Cardiac septum (tissue), 1 donor: ENCODE results near the gene RNF152. TPM values are rescaled to one million over a fixed set of nuclear protein-coding genes. Genes with fewer than 3 reads are reported as not detected.
"Not testable (repeated sequence)": the region's sequence is repeated elsewhere in the genome, so short reads cannot be mapped to it uniquely, and the experiment has no call there.

Experiments
- DNase-seq: peaks from one replicate; pipeline ENCODE4 v3.0.0-alpha.2; 2020; ENCODE audit warnings: low spot score
- intact Hi-C: fragments of 100-400 bp; cut with DNase I; formaldehyde crosslinking; loops from one replicate; pipeline ENCODE4 v1.14.0; 2022
- total RNA-seq: library from RNA; stranded (reverse); fragmentation: NEBNext Ultra II Directional; extraction: Animal tissue kit (Norgen Biotek cat#: 25700); gene quantifications from one replicate; pipeline ENCODE4 v1.2.1, GENCODE V29; 2021
- donor health status: DM: no; HTN: no; CAD: no.

Gene RNF152
- total RNA-seq, 1 donor from 2014 or later: 10.2 TPM

DNA sequence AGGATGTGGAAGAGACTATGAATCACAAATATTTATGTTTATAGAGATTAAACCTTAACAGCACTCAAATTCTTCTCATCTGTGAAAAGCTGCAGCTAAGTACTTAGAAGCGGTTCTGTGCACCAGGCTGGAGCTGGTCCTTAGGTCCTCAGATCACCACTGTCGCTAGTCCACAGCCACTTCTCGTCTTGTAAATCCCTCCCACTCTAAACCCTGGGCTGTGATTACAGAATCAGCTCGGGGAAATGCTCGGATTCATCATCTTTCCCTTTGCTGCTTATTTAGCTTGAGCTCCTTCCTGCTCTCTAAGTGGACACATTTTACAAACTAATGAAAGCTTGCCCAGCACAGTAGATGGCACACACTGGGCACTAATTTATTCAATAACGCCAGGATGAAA lies 61.7 kb downstream of the RNF152 start:
- no peak for DNase-seq
- intact Hi-C loops: no loop called here

DNA sequence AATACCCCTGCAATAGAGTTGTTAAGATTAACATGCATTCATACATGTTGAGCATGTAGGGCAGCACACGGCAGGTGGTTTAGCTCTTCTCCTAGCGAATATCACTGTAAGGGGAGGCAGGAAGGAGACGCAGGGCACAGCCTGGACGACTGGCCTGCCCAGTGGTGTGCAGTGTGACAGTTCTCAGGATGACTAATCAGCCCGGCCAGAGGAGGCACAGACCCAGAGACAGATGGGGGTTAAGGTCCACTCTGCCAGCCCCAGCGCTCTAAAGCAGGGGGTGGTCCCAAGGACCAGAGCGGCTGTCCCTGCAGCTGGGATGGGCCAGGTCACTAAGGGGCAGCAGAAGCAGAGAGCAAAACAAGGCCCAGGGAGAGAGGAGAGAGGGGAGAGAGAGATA lies 63.7 kb downstream of the RNF152 start:
- intact Hi-C loops: no loop called here
- no peak for DNase-seq

DNA sequence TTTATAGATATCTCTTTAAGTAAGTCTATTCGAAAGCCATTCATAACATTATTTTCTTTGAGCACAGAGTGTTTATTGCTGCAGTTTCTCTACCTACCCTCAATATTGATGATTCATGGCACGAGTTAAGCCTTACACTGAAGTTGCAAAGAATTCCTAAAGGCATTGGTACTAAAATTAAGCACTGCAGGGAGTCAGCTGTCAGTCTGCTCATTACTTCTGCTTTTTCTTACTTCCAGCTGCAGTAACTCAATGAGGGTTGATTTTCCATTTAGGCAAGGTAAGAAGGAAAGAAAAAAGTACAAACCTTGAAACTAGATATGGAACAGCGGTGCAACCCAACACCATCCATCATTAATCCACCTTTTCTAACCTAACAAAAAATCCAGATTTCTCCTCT lies 65.2 kb downstream of the RNF152 start:
- no peak for DNase-seq
- intact Hi-C loops: no loop called here

DNA sequence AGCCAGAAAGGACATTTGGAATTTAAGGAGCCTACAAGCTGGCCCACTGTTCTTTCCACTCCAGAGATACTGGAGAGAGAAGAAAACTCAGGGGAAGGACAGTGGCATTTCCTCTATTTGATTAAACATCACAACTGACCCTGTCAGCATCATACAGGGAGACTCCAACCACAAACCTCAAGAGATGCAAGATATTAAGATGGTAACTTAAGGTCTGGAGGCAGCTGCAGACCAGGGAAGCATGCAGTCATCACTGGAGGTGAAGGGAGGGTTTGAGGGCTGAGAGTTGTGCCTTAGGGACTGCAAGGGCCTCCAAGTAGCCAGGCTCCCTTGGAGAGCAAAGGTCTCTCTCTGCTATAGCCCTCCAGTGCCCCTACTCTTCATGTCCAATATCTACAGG lies 67.4 kb downstream of the RNF152 start:
- no peak for DNase-seq
- intact Hi-C loops: no loop called here

DNA sequence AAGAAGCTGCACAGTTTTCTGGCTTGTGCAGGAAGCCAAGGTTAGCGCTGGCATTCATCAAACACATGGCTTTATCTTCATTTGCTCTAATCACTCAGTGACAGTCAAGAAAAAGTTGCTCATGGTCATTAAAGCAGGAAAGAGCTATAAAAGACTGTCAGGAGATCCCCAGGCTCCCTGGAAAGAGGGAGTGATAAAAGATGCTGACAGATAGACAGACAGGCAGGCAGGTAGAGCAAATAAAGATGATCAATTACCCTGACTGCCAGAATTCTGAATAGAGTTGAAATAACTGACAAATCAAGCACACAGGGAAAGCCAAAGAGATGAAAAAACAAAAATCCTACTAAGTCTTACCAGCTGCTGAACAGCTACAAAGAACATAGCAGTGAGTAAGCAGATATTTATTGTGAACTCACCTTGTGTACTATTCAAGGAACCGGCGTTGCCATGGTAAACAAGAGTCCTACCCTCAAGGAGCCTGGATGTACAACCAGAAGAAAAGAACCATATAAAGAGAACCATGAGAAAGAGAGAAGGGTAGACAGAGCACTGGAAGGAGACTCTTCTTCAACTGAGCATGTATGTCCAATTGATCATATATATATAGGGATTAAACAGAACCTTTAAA lies 68.0 kb downstream of the RNF152 start:
- intact Hi-C loops: no loop called here
- no peak for DNase-seq

DNA sequence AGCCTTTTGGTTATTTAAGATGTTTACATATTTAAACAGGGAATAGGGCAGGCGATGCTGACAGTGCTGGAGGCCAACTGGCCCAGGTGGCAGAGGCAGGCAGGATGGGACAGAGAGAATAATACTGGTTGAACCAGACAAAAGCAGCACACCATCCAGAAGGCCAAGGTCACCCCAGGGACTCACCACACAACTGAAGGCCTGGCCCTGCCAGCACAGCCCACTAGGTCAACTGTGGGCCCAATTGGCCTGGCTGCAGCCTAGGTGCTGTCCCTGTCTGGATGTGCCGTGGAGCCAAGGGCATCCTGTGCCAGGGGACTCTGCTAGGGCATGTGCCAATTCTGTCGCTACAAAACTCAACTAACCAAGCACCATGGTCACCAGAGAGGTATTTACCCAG lies 69.2 kb downstream of the RNF152 start:
- DNase-seq: no peak
- intact Hi-C loops: no loop called here

DNA sequence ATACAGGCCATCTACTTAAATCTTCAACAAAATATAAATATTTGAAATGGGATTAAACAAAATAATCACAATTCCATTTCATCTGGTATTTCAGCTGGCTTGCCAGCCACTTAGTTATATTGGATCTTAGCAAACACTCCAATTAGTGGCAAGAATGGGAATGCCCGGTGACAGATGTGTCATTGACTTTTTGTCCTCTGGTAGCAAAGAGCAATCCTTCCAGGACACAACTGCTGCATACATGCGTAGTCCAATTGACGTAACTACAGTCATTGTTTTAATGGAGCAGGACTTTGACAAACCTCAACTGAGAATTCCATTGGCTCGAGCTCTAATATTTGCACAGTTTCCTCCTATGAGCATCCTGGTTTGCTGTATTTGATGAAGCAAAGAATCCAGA lies 69.9 kb downstream of the RNF152 start:
- DNase-seq: no peak
- intact Hi-C loops: no loop called here

DNA sequence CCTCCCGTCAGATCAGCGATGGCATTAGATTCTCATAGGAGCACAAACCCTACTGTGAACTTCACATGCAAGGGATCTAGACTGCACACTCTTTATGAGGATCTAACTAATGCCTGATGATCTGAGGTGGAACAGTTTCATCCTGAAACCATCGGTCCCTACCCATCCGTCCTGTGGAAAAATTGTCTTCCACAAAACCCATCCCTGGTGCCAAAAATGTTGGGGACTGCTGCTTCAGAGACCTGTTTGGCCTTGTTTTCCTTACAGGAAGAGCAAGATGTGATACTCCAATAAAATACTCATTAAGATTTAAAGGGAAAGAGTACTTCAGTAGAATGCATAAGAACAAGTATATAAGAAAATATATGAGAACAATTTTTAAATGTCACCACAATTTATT lies 71.1 kb downstream of the RNF152 start:
- no peak for DNase-seq
- intact Hi-C loops: no loop called here

DNA sequence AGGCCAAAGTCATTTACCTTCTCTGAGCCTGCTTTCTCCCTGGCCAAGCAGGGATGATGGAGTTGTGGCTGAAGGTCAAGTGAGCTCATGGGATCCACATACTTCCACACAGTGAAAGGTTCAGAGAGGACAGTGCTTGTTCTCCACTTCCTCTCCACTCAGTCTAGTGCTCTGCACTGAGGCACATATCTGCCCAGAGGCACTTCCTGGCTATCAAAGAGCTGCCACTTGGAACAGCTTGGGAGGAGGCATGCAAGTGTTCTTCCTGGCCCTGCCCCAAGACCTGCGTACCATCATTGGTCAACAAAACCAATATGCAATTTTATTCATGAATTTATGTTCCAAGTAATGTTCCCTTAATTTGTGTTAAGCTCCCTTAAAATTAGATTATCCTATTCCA lies 71.9 kb downstream of the RNF152 start:
- no peak for DNase-seq
- intact Hi-C loops: no loop called here

DNA sequence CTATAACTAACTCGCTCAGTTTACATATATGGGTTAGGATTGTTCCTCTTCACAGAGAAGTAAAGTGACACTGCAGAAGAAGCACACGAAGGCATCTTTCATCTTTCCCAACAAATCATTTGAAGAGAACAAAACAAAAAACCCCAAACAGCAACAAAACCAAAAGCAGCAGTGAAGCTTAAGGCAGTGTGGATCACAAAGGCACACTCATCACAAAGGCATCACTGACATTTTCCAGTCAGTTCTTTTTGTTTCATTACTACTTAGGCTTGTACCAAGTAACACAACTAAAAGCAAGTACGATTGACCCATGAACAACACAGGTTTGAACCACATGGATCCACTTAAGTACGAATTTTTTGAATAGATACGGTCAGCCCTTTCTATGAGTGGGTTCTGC lies 75.7 kb downstream of the RNF152 start:
- no peak for DNase-seq

DNA sequence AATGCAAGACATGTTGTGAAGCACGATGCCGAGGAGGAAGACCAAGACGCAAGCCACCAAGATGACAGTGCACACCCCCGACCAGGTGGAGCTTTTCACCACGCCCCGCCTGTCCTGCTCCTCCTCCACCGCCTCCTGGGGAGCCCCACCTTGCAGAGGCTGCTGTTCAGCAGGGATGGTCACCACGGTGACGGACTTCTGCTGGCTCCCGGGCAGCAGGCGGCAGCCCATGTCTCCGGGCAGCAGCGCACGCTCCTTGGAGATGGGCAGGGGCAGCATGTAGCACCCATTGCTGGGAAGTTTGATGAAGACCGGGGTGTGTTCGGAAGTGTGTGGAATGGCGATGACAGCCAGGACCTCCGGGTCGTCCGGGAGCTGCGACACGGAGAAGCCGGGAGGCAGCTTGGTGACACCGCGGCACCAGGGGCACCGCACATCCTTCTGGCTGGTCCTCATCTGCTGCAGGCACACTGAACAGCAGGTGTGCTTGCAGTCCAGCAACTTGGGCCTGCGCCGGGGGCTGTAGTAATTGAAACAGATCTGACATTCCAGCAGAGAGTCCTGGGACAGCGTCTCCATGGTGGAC lies 76.8 kb downstream of the RNF152 start:
- intact Hi-C loops: no loop called here
- no peak for DNase-seq

More for the DNA sequence above, 75.7 kb downstream of the RNF152 start:
- intact Hi-C loops: no loop called here

DNA sequence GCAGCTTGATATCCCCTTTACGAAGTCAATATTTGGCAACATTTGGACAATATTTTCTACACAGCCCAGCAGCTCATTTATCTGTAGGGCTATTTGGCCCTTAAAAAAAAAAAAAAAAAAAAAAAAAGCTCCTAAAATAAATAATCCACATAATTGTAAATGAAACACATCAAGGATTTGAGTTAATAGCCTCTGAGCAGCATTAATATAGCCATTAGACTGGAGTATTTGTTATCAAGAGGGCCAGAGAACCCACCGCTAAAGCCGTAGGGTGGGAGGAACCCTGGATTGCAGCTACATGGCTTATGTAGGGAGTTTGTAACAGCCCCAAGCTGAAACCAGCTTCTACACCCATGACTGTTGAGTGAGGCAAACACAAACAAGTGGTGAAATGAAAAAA lies 84.5 kb downstream of the RNF152 start:
- intact Hi-C loops: no loop called here
- DNase-seq: no peak

DNA sequence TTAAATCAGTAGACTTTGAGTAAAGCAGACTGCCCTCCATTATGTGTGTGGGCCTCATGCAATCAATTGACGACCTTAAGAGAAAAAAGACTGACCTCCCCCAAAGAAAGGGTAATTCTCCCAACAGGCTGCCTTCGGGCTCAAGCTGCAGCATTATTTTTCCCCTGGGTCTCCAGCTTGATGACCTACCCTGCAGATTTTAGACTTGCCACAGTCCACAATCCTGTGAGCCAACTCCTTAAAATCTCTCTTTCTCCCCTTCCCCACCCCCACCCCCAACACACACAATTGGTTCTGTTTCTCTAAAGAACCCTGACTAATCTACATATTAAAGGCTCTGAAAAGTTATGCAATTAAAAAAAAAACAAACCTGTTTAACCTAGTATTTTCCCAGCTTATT lies 89.4 kb downstream of the RNF152 start:
- no peak for DNase-seq
- intact Hi-C loops: no loop called here

DNA sequence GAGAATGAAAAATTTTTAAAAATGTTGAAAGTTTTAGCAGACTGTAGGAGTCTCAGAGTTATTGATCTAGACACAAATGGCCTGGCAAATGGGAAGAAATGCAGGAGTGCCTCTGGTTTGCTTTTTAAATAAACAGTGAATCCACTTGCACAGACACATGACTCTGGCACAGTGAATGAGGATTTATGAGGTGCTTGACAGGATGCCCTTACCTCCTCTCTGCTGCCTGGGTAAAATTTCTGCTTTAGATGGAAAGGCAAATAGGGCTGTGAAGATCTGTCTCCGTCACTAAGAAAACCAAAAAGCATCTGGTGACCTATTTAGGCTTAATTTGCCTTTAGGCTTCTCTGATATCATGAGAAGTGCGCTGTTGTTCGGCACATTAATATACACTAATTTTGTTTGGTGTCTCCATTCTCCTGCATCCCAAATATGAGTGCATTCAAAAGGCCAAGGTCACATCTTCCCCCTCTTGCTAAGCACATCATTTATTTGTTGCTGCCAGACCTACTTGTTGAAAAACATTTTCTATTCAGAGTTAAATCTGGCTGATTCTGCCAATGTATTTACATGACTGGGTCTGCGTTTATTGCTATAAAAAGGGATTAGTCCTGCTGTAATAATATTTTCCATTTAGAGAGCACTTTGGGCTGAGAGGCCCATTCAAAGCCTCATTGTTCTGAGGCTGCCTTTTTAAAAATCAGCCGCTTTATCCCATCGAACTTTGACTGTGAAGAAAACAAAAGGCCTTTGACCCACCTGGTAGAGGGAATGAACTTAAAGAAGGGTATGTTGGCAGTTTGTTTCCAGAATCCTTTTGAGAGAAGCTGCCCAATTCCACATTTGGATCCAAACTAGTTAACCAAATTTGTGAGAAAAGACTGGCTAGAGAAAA lies 94.9 kb downstream of the RNF152 start:
- DNase-seq: no peak
- intact Hi-C loops: no loop called here

DNA sequence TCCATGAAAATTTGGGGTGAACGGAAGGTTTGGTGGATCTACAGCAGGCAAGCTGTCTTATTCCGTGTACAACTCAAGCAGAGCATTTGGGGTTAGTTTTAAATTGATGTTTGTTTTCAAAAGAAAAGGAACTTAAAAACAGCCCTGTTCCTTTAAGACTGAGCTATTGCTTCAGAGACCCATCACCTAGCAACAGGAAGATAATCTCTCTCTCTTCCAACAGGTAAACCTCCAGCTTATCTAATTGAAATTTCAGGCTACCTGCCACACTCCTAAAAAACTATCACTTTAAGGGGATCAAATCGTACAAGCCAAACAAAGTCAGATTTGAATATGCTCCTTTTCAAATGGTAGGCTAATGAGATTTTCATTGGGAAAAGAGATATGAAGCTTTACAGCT lies 101.8 kb downstream of the RNF152 start:
- no peak for DNase-seq
- intact Hi-C loops: no loop called here

DNA sequence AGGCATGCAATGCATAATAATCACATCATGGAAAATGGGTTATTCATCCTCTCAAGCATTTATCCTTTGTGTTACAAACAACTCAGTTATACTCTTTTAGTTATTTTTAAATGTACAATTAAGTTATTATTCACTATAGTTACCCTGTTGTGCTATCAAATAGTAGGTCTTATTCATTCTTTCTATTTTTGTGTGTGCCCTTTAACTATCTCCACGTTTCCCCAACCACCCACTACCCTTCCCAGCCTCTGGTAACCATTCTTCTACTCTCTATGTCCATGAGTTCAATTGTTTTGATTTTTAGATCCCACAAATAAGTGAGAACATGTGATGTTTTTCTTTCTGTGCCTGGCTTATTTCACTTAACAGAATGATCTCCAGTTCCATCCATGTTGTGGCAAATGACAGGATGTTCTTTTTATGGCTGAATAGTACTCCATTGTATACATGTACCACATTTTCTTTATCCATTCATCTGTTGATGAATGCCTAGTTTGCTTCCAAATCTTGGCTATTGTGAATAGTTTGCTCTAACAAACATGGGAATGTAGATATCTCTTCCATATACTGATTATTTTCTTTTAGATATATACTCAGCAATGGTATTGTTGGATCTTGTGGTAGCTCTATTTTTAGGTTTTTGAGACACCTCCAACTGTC lies 105.7 kb downstream of the RNF152 start:
- intact Hi-C loops, DNase-seq: not testable (repeated sequence)

DNA sequence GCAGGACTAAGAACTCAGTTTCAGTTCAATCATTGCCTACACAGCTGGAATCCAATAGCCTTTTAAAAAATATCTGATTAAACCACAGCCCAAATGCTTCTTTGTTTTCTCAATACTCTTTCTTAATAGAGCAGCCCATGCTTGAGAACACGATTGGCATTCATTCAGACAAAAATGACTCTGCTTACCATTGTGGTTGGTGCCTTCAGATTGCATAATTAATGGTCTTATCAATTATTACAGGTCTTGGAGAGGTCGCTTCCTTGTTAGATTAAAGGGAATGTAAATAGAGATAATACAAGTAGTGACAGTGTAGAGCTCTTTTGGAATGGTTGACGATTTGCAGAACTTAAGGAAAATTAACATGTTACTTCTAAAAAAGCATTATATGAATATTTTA lies 107.2 kb downstream of the RNF152 start:
- intact Hi-C loops: no loop called here
- no peak for DNase-seq

DNA sequence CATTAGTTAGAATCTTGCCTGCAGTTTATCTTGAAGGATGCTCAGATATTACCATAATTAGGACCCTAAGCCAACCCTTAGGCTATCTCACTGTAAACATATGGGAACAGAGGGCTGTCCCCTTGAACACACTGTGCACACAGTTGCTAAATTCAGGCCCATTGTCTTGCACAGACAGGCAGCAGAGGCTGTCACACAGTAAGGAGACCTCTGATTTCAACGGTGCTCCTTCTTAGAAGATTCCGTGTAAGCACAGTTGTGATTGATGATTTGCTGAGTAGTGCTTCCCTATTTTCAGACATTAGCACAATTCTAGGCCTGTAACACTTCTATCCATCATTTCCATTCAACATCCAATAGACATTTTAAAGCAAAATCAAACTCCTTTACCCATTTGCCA lies 108.0 kb downstream of the RNF152 start:
- DNase-seq: no peak
- intact Hi-C loops: no loop called here

DNA sequence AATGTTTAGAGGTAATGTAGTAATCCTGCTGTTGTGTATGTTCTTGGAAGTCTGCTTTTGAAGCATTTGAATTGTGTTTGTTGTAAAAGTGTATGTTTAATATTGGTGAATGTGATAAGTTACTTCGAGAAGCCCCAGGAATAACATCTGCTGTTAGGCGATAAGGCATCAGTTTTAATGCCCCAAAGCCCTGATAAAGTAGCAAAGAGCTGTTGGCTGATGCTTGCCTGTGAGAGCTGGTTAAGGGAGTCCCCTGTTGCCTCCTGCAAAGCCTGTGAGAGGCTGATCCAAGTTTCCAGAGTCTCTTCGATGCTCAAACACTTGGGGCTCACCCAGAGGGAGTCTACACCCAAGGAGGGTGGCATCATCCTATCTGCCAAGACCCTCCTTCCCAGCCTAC lies 110.3 kb downstream of the RNF152 start:
- intact Hi-C loops: no loop called here
- no peak for DNase-seq

DNA sequence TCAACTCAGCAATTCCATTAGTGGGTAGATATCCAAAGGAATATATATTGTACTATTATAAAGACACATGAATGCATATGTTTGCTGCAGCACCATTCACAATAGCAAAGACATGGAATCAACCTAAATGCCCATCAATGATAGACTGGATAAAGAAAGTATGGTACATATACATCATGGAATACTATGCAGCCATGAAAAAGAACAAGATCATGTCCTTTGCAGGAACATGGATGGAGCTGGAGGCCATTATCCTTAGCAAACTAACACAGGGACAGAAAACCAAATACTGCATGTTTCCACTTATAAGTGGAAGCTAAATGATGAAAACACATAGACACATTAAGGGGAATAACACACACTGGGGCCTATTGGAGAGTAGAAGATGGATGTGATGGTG lies 116.6 kb downstream of the RNF152 start:
- intact Hi-C loops: not testable (repeated sequence)

More for the DNA sequence above, 116.6 kb downstream of the RNF152 start:
- not testable (repeated sequence) for DNase-seq
